ENCODE measurements around the gene PPIL1.

- TF ChIP-seq CTCF (IDR thresholded peaks at IDR 0.05) (peak in 1 of 5 experiments; percentile 8), EP300 (IDR thresholded peaks at IDR 0.05) (peak in 1 of 2 donors; percentile 59), POLR2A (IDR thresholded peaks at IDR 0.05) (no peak)
These were observed 43.1 kb upstream of the PPIL1 start for GRCh38 chr6:36917541-36918193.

All from tibial nerve (tissue), 4 donors.